GM12891 (cell line): ENCODE data around the gene GAPDHS.

ENCODE experiments used
- POLR2A ChIP-seq: IDR thresholded peaks from 2 replicates; pipeline ENCODE4 v1.6.1; 2011; ENCODE audit warnings: low read depth, low read length, control low read depth
- POLR2AphosphoS5 ChIP-seq: IDR thresholded peaks from 2 replicates; pipeline ENCODE4 v1.6.1; 2011; ENCODE audit warnings: low read depth, low read length, control low read depth

- TF ChIP-seq POLR2AphosphoS5 (no peak), POLR2A (no peak)
Observed at GRCh38 chr19:35539314-35539713, 6.1 kb downstream of the GAPDHS start.
